Endothelial cell of umbilical vein (primary cell): ENCODE data around the gene BIN2.

Experiments
- CTCF ChIP-seq, 2 donors: IDR thresholded peaks; 1 replicate in 1 of 2; 2 replicates in 1 of 2; pipeline ENCODE4 v1.5.1; 2011; ENCODE audit warnings: low read length in 2 of 2, mild to moderate bottlenecking in 2 of 2, moderate library complexity in 2 of 2, control low read depth in 1 of 2, inconsistent platforms in 1 of 2, low read depth in 1 of 2; ENCODE audit not compliant: insufficient read depth in 1 of 2; ENCODE audit errors: extremely low read depth in 1 of 2
- EZH2 ChIP-seq: IDR thresholded peaks from 2 replicates; pipeline ENCODE4 v1.6.1; 2012; ENCODE audit warnings: borderline replicate concordance, low read depth, mild to moderate bottlenecking, moderate library complexity, low read length, inconsistent platforms; ENCODE audit not compliant: severe bottlenecking
- FOS ChIP-seq: IDR thresholded peaks from 2 replicates; pipeline ENCODE4 v1.6.1; 2011; ENCODE audit warnings: mild to moderate bottlenecking, low read length, moderate library complexity, borderline replicate concordance; ENCODE audit not compliant: insufficient read depth
- GATA2 ChIP-seq: IDR thresholded peaks from 2 replicates; pipeline ENCODE4 v1.7.0; 2011; ENCODE audit warnings: low read depth, mild to moderate bottlenecking, moderate library complexity, mixed read lengths, low read length; ENCODE audit not compliant: insufficient read length, insufficient read depth
- JUN ChIP-seq: IDR thresholded peaks from 2 replicates; pipeline ENCODE4 v1.6.1; 2011; ENCODE audit warnings: borderline replicate concordance, low read depth; ENCODE audit not compliant: insufficient read length, insufficient read depth
- MAX ChIP-seq: IDR thresholded peaks from 2 replicates; pipeline ENCODE4 v1.6.1; 2011; ENCODE audit not compliant: insufficient read depth, insufficient read length
- MYC ChIP-seq: IDR thresholded peaks from one replicate; pipeline ENCODE4 v1.6.1; 2011; ENCODE audit warnings: mild to moderate bottlenecking, low read depth, low read length
- POLR2A ChIP-seq: IDR thresholded peaks from 2 replicates; pipeline ENCODE4 v1.6.1; 2012; ENCODE audit warnings: low read depth, mild to moderate bottlenecking, control low read depth, low read length
- POLR2AphosphoS5 ChIP-seq: IDR thresholded peaks from 2 replicates; pipeline ENCODE4 v1.6.1; 2012; ENCODE audit warnings: low read depth, mild to moderate bottlenecking, control low read depth, low read length, moderate library complexity; ENCODE audit not compliant: insufficient read depth

- no peak for TF ChIP-seq CTCF (IDR thresholded peaks at IDR 0.05; ENCODE audit: extremely low read depth in 1 of 2, insufficient read depth in 1 of 2, low read depth in 1 of 2, low read length in 2 of 2)
- TF ChIP-seq EZH2, result no peak
- TF ChIP-seq POLR2AphosphoS5, result no peak
- TF ChIP-seq POLR2A, result no peak
- no peak for TF ChIP-seq JUN
- TF ChIP-seq MAX, result no peak
- TF ChIP-seq FOS, result no peak
- TF ChIP-seq MYC, result no peak
- TF ChIP-seq GATA2, result no peak
Measured at GRCh38 chr12:51247523-51248206, 76.3 kb downstream of the BIN2 start.
